ENCODE results near the gene TMX3.

Gene TMX3

DNA sequence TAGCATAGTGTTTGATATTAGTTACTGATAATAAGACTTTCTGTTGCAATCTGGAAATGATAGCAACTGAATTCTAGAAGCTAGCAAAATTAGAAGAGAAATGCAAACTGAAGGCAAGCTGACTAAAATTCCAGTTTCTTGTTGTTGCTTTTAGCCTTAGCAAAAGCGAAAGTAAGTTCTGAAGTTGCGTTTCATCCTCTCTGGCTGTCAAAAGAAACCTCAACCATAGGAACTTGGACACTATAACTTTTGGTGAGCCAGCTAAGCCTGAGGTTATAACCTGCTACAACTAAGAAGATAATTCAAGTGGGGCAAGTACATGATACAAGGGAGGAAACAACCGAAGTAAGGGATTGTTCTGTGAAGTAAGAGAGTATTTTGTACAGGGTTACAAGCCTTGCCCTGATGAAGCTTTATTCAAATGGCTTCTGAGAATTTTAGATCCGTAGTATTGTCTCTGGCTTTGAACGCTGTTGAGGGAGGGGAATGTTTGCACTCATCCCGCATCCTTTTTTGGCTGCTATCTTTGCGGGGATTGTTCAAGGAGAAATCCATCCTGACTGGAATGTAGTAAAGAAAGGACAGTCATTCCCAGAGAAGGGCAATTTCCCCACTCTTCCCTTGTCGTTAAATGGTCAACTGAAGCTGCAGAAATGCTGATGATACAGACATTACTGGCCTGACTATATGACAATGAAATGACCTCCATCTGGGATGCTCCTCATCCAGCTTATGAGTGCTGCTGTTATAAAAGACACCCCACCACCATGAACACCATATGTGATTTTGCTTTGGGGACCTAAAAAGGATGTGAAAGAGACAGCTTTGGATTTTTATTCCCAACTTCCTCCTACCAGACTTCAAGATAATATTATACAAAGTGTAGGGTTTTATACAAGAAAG lies 7.0 kb upstream of the TMX3 start:
- peak; percentile 35 to 44 for DNase-seq (ENCODE audit: low read depth in 2 of 2)
- TF ChIP-seq, protein P1, sequence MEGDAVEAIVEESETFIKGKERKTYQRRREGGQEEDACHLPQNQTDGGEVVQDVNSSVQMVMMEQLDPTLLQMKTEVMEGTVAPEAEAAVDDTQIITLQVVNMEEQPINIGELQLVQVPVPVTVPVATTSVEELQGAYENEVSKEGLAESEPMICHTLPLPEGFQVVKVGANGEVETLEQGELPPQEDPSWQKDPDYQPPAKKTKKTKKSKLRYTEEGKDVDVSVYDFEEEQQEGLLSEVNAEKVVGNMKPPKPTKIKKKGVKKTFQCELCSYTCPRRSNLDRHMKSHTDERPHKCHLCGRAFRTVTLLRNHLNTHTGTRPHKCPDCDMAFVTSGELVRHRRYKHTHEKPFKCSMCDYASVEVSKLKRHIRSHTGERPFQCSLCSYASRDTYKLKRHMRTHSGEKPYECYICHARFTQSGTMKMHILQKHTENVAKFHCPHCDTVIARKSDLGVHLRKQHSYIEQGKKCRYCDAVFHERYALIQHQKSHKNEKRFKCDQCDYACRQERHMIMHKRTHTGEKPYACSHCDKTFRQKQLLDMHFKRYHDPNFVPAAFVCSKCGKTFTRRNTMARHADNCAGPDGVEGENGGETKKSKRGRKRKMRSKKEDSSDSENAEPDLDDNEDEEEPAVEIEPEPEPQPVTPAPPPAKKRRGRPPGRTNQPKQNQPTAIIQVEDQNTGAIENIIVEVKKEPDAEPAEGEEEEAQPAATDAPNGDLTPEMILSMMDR (IDR thresholded peaks at IDR 0.05; ENCODE audit: low read depth, low read length) = no peak
- peak overlapping the region in 1 of 2 donors; percentile 38 for H3K4me3 ChIP-seq (replicated peaks in 1 of 2; ENCODE audit: low read depth in 2 of 2, low read length in 2 of 2)

DNA sequence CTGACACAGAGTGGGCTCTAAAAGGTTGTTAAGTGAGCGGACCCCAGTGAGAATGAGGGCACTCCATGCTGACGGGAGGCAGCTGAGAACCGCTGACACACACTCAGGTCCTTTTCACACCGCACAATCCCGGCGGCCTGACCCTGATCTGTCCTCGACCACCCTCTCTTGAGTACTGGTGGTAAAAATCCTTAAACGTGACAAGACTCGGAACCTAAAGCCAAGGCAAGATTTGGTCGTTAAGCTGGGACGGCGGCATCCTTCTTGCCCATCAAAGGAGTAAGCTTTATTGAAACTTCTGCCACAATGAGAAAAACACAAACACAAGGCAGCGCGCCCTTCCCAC lies 569 bp downstream of the TMX3 start:
- TF ChIP-seq, protein P1 (IDR thresholded peaks at IDR 0.05; ENCODE audit: low read depth, low read length) = no peak
- peak; percentile 18 to 23 for DNase-seq (ENCODE audit: low read depth in 2 of 2)

DNA sequence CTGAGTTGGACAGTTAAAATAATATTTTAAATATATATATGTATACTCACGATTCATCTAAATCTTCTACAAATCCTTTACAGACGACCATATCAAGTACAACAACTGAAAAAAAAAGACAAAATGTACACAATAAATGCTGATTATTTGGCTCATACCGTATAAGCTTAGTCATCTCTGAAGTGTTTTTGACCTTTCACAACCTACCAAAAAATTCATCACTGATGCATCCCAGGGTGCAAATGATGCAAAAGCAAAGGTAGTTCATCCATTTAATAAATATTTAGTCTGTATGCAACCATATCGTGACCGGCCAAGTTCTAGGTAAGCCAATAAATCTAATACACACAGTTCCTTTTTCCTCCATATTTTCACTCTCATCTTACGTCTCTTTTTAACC lies 1.1 kb downstream of the TMX3 start:
- H3K4me3 ChIP-seq (replicated peaks in 1 of 2; ENCODE audit: low read depth in 2 of 2, low read length in 2 of 2) = peak overlapping the region; percentile 84 to 91
- TF ChIP-seq, protein P1 (IDR thresholded peaks at IDR 0.05; ENCODE audit: low read depth, low read length) = no peak
- DNase-seq (ENCODE audit: low read depth in 2 of 2) = peak in 1 of 2 donors; percentile 52

More for the DNA sequence above, 569 bp downstream of the TMX3 start:
- peak overlapping the region; percentile 84 to 91 for H3K4me3 ChIP-seq (replicated peaks in 1 of 2; ENCODE audit: low read depth in 2 of 2, low read length in 2 of 2)

DNA sequence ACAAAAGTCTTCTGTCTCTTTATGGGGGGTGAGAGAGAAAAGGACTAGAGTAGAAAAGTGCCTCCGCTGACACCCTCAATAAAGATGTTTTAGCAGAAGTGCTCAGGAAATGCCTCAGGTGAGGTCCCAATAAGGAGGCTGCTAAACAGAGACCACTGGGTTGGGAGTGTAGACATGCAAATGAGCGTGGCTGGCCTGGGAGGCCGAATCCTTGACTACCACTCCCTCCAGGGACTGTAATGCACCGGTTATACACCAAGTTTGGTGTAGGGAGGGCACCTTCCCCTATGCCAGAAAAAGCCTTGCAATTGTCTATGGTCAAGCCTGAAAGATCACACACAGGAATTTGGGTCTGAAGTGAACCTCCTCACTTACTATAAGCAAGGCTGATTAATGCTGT lies 1.8 kb downstream of the TMX3 start:
- H3K4me3 ChIP-seq (replicated peaks in 1 of 2; ENCODE audit: low read depth in 2 of 2, low read length in 2 of 2) = no peak overlapping the region

DNA sequence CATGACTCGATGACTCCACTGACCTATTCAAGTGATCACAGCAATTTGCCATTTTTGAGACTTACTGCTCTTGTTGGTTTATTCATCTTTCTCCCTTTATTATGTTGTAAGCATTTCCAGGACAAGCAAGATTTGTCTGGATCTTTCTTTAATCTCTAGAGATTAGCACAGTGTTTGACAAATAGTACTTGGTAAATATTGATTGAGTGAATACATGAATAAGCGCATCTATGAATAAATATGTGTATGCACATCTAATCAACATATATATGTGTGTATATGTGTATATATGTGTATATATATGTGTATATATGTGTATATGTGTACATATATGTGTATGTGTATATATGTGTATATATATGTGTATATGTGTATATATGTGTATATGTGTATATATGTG lies 7.3 kb downstream of the TMX3 start:
- no peak for DNase-seq (ENCODE audit: low read depth in 2 of 2)
- TF ChIP-seq, protein P1 (IDR thresholded peaks at IDR 0.05; ENCODE audit: low read depth, low read length) = no peak
- H3K4me3 ChIP-seq (replicated peaks in 1 of 2; ENCODE audit: low read depth in 2 of 2, low read length in 2 of 2) = no peak overlapping the region

More for the DNA sequence above, 1.8 kb downstream of the TMX3 start:
- DNase-seq (ENCODE audit: low read depth in 2 of 2) = no peak
- TF ChIP-seq, protein P1 (IDR thresholded peaks at IDR 0.05; ENCODE audit: low read depth, low read length) = no peak

DNA sequence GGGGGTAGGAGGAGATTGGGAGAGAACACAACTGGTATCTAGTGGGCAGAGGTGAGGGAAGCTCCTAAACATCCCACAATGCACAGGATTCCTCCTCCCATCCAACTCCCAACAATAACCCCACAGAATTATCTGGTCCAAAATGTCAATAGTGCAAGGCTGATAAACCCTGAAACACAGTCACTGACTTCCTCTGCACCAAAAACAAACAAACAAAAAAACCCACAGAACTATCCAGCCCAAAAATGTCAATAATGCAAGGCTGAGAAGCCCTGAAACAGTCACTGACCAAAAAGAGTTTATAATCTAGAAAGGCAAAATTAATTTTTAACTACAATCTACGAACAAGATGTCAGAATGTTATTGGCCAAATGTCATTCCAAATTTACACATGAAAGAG lies 9.8 kb downstream of the TMX3 start:
- no peak overlapping the region for H3K4me3 ChIP-seq (replicated peaks in 1 of 2; ENCODE audit: low read depth in 2 of 2, low read length in 2 of 2)
- TF ChIP-seq, protein P1 (IDR thresholded peaks at IDR 0.05; ENCODE audit: low read depth, low read length) = no peak
- DNase-seq (ENCODE audit: low read depth in 2 of 2) = no peak
